Measurements from ENCODE around the gene NFE2. TPM values are rescaled to one million over a fixed set of nuclear protein-coding genes. Genes with fewer than 3 reads are reported as not detected.

Gene NFE2
- total and polyA plus RNA-seq, 2 donors (not counting 3 experiments of a cell fraction or from before 2014, with no cell fraction given), result not detected

GRCh38 chr12:54331461-54331860, 30.6 kb upstream of the NFE2 start:
- Histone ChIP-seq H3K4me3 (replicated peaks in 1 of 3; ENCODE audit: insufficient read depth in 1 of 3, low read depth in 1 of 3, low read length in 3 of 3) (no peak overlapping the region), H3K9ac (replicated peaks; ENCODE audit: extremely low read depth, insufficient read depth, low read length) (no peak overlapping the region), H3K36me3 (ENCODE audit: control insufficient read depth in 2 of 2, extremely low read depth in 1 of 2, insufficient read depth in 2 of 2, low read length in 2 of 2) (no peaks in the 10 kb centered on the region), H3K4me1 (ENCODE audit: control insufficient read depth, extremely low read depth, insufficient read depth, low read length) (peaks cover 25% of the 10 kb centered on the region), H2AFZ (ENCODE audit: low read depth, low read length) (no peak overlapping the region), H3K9me1 (replicated peaks; ENCODE audit: control insufficient read depth, extremely low read depth, insufficient read depth, low read length) (no peaks in the 10 kb centered on the region), H4K20me1 (replicated peaks; ENCODE audit: control insufficient read depth, extremely low read depth, insufficient read depth, low read length) (no peaks in the 10 kb centered on the region), H3K27ac (ENCODE audit: insufficient read depth, low read depth, low read length) (no peak overlapping the region), H3K27me3 (ENCODE audit: control insufficient read depth in 2 of 2, insufficient read depth in 2 of 2, low read length in 2 of 2) (no peaks in the 10 kb centered on the region), H3K4me2 (ENCODE audit: insufficient read depth, low read length) (no peak overlapping the region), H3K9me3 (replicated peaks; ENCODE audit: control insufficient read depth, insufficient read depth, low read length) (no peaks in the 10 kb centered on the region), H3K79me2 (ENCODE audit: control insufficient read depth, insufficient read depth, low read length) (peaks cover 42% of the 10 kb centered on the region)
- no TSS peak for BruUV-seq (replicated peaks)
- POLR2A ChIA-PET, result no interaction called here
- FAIRE-seq (no peak), DNase-seq (ENCODE audit: low read depth, low spot score) (no peak)
- dilution Hi-C loops (cut with MboI; ENCODE audit: extremely low pct_ligation_motif_present, low sequenced_read_pairs), result no loop called here
- intact Hi-C loops (cut with micrococcal nuclease), result no loop called here
- CTCF ChIA-PET, result interaction anchor here (1.0 to 1.4 kb wide), 3 partner anchors 28 to 121 kb away, joined by 3 read pairs; no protein-coding TSS in a partner anchor
- no peak for TF ChIP-seq GATA2 (IDR thresholded peaks at IDR 0.05; ENCODE audit: insufficient read depth, insufficient read length, low read depth, low read length)
- no peak for TF ChIP-seq MYC (IDR thresholded peaks at IDR 0.05; ENCODE audit: low read depth, low read length)
- TF ChIP-seq POLR2AphosphoS5 (IDR thresholded peaks at IDR 0.05; ENCODE audit: insufficient read depth, low read depth, low read length), result no peak
- TF ChIP-seq POLR2A (IDR thresholded peaks at IDR 0.05; ENCODE audit: low read depth, low read length), result no peak
- TF ChIP-seq CTCF (IDR thresholded peaks at IDR 0.05; ENCODE audit: extremely low read depth in 1 of 2, insufficient read depth in 1 of 2, low read depth in 1 of 2, low read length in 2 of 2), result no peak
- no peak for TF ChIP-seq JUN (IDR thresholded peaks at IDR 0.05; ENCODE audit: borderline replicate concordance, insufficient read depth, insufficient read length, low read depth)
- no peak for TF ChIP-seq MAX (IDR thresholded peaks at IDR 0.05; ENCODE audit: insufficient read depth, insufficient read length)
- TF ChIP-seq FOS (IDR thresholded peaks at IDR 0.05; ENCODE audit: borderline replicate concordance, insufficient read depth, low read length), result no peak
- TF ChIP-seq EZH2 (IDR thresholded peaks at IDR 0.05; ENCODE audit: borderline replicate concordance, low read depth, low read length, severe bottlenecking), result no peak
